Tibial nerve (tissue), 3 donors: ENCODE results near the gene GGCX.

Experiments
- CTCF ChIP-seq, 5 experiments: fragments of 200-600 bp in 3 of 5; fragments of 450-650 bp in 2 of 5; sonication (generic) in 3 of 5; IDR thresholded peaks; one replicate each; pipeline ENCODE4 v1.5.1; 2016 to 2019; ENCODE audit warnings: antibody characterized with exemption in 5 of 5, mild to moderate bottlenecking in 3 of 5, moderate library complexity in 2 of 5
- POLR2A ChIP-seq, 2 donors: fragments of 450-650 bp; IDR thresholded peaks; one replicate each; pipeline ENCODE4 v1.6.1; 2017; ENCODE audit warnings: antibody characterized with exemption in 2 of 2, mild to moderate bottlenecking in 2 of 2, moderate library complexity in 2 of 2

- TF ChIP-seq CTCF (IDR thresholded peaks at IDR 0.05) (no peak), POLR2A (IDR thresholded peaks at IDR 0.05) (no peak)
Measured at GRCh38 chr2:85557130-85557529, 4.2 kb downstream of the GGCX start.
